HepG2 (cell line): ENCODE measurements around the gene SLC22A31. TPM values are rescaled to one million over a fixed set of nuclear protein-coding genes. Genes with fewer than 3 reads are reported as not detected.

Experiments
- ADNP ChIP-seq: sonication (generic); formaldehyde crosslinking; IDR thresholded peaks from 2 replicates; pipeline ENCODE4 v1.4.0; 2020; ENCODE audit warnings: missing genetic modification reagents
- ATRX ChIP-seq: sonication (generic); formaldehyde crosslinking; IDR thresholded peaks from 2 replicates; pipeline ENCODE4 v1.4.0; 2020; ENCODE audit warnings: missing genetic modification reagents, borderline replicate concordance
- CCAR2 ChIP-seq: fragments of 200-400 bp; formaldehyde crosslinking; optimal IDR thresholded peaks from 2 replicates; pipeline ENCODE3; 2018; ENCODE audit warnings: low read depth, mild to moderate bottlenecking, low read length, moderate library complexity
- CHD4 ChIP-seq: fragments of 200-600 bp; sonication (generic); IDR thresholded peaks from 2 replicates; pipeline ENCODE4 v1.7.0; 2017; ENCODE audit warnings: mild to moderate bottlenecking, low read length, borderline replicate concordance
- DDIT3 ChIP-seq: sonication (generic); formaldehyde crosslinking; IDR thresholded peaks from 2 replicates; pipeline ENCODE4 v1.4.0; 2020; ENCODE audit warnings: mild to moderate bottlenecking, missing genetic modification reagents
- EED ChIP-seq: sonication (generic); formaldehyde crosslinking; IDR thresholded peaks from 2 replicates; pipeline ENCODE4 v1.5.0; 2020; ENCODE audit warnings: mild to moderate bottlenecking, missing genetic modification reagents
- FOSL2 ChIP-seq: sonication (generic); formaldehyde crosslinking; IDR thresholded peaks from 2 replicates; pipeline ENCODE4 v1.4.0; 2020; ENCODE audit warnings: missing genetic modification reagents
- FOXO1 ChIP-seq: sonication (generic); formaldehyde crosslinking; IDR thresholded peaks from 2 replicates; pipeline ENCODE4 v1.4.0; 2020; ENCODE audit warnings: missing genetic modification reagents
- ONECUT2 ChIP-seq: sonication (generic); formaldehyde crosslinking; IDR thresholded peaks from 2 replicates; pipeline ENCODE4 v1.4.0; 2020; ENCODE audit warnings: missing genetic modification reagents
- PHB2 ChIP-seq: fragments of 450-650 bp; IDR thresholded peaks from 2 replicates; pipeline ENCODE4 v1.6.1; 2018; ENCODE audit not compliant: partially characterized antibody
- PRDM10 ChIP-seq: sonication (generic); formaldehyde crosslinking; IDR thresholded peaks from 2 replicates; pipeline ENCODE4 v1.4.0; 2020; ENCODE audit warnings: low read depth, missing genetic modification reagents
- SNAI1 ChIP-seq: sonication (generic); formaldehyde crosslinking; IDR thresholded peaks from 2 replicates; pipeline ENCODE4 v1.5.0; 2020; ENCODE audit warnings: mild to moderate bottlenecking, missing genetic modification reagents, borderline replicate concordance
- SRY ChIP-seq: sonication (generic); formaldehyde crosslinking; IDR thresholded peaks from 2 replicates; pipeline ENCODE4 v1.8.0; 2022; ENCODE audit warnings: mild to moderate bottlenecking, missing genetic modification reagents
- STAG1 ChIP-seq: sonication (generic); formaldehyde crosslinking; IDR thresholded peaks from 2 replicates; pipeline ENCODE4 v1.4.0; 2020; ENCODE audit warnings: missing genetic modification reagents
- TMF1 ChIP-seq: sonication (generic); formaldehyde crosslinking; IDR thresholded peaks from 2 replicates; pipeline ENCODE4 v1.8.1; 2022; ENCODE audit warnings: low read depth, missing genetic modification reagents
- ZBTB14 ChIP-seq: sonication (generic); formaldehyde crosslinking; IDR thresholded peaks from 2 replicates; pipeline ENCODE4 v1.4.0; 2020; ENCODE audit warnings: missing genetic modification reagents
- ZBTB8A ChIP-seq: sonication (generic); formaldehyde crosslinking; IDR thresholded peaks from 2 replicates; pipeline ENCODE4 v1.4.0; 2020; ENCODE audit warnings: mild to moderate bottlenecking, low read depth, missing genetic modification reagents, borderline replicate concordance
- ZC3H4 ChIP-seq: sonication (generic); formaldehyde crosslinking; IDR thresholded peaks from 2 replicates; pipeline ENCODE4 v1.4.0; 2020; ENCODE audit warnings: missing genetic modification reagents, borderline replicate concordance
- ZNF225 ChIP-seq: sonication (generic); formaldehyde crosslinking; IDR thresholded peaks from 2 replicates; pipeline ENCODE4 v1.4.0; 2020; ENCODE audit warnings: mild to moderate bottlenecking, missing genetic modification reagents
- ZNF317 ChIP-seq: sonication (generic); formaldehyde crosslinking; IDR thresholded peaks from 2 replicates; pipeline ENCODE4 v1.5.0; 2020; ENCODE audit warnings: mild to moderate bottlenecking, missing genetic modification reagents
- ZNF431 ChIP-seq: sonication (generic); formaldehyde crosslinking; IDR thresholded peaks from 2 replicates; pipeline ENCODE4 v1.9.0; 2022; ENCODE audit warnings: missing genetic modification reagents, low read depth, mild to moderate bottlenecking, borderline replicate concordance
- ZNF557 ChIP-seq: sonication (generic); formaldehyde crosslinking; IDR thresholded peaks from 2 replicates; pipeline ENCODE4 v1.4.0; 2020; ENCODE audit warnings: missing genetic modification reagents
- ZNF558 ChIP-seq: sonication (generic); formaldehyde crosslinking; IDR thresholded peaks from 2 replicates; pipeline ENCODE4 v1.9.0; 2022; ENCODE audit warnings: mild to moderate bottlenecking, missing genetic modification reagents, borderline replicate concordance
- ZNF607 ChIP-seq: sonication (generic); formaldehyde crosslinking; IDR thresholded peaks from 2 replicates; pipeline ENCODE4 v1.5.1; 2020; ENCODE audit warnings: missing genetic modification reagents, mild to moderate bottlenecking, borderline replicate concordance
- ZNF691 ChIP-seq: sonication (generic); formaldehyde crosslinking; IDR thresholded peaks from 2 replicates; pipeline ENCODE4 v1.4.0; 2020; ENCODE audit warnings: missing genetic modification reagents, low read depth, mild to moderate bottlenecking, borderline replicate concordance
- polyA plus RNA-seq, 8 experiments: library from polyadenylated mRNA; depleted of rRNA in 3 of 8; stranded (reverse) in 7 of 8; unstranded in 1 of 8; fragments of >200 nt; fragmentation: Illumina TruSeq in 4 of 8; extraction: Trizol in 4 of 8; gene quantifications; 2 replicates each; pipeline versions ENCODE4 v1.2.1 to v1.2.3, GENCODE V29; 2011 to 2016; ENCODE audit warnings: low read depth in 4 of 8, missing spikeins in 1 of 8, mixed read lengths in 1 of 8; ENCODE audit not compliant: insufficient read depth in 1 of 8
- total RNA-seq, 5 experiments: library from RNA; depleted of rRNA; stranded (reverse); fragments of >200 nt; fragmentation: Illumina TruSeq; extraction: Trizol; gene quantifications; 2 replicates each; pipeline ENCODE4 v1.2.3, GENCODE V29; 2016; ENCODE audit warnings: low read depth in 1 of 5

SLC22A31 gene
- total and polyA plus RNA-seq, 2 of the 13 experiments (the other 11 are each of a cell fraction or from before 2014, with no cell fraction given): 67.3 to 83.3 TPM

GRCh38 chr16:89241187-89242007, 41.1 kb upstream of the SLC22A31 start (continued):
- TF ChIP-seq PRDM10 (CRISPR knock-in tag) (no peak), TMF1 (CRISPR knock-in tag) (peak; percentile 80), ZBTB14 (peak; percentile 44; the same call in 1 of the 2 replicates), ONECUT2 (CRISPR knock-in tag) (peak; percentile 26; the same call in 1 of the 2 replicates), PHB2 (no peak), ZNF431 (CRISPR knock-in tag) (0 out of 2 replicates have a peak, but pooled peaks have one; percentile 52), ZNF607 (CRISPR knock-in tag) (peak; percentile 30; the same call in 1 of the 2 replicates), ZNF317 (CRISPR knock-in tag) (peak; percentile 84), ZBTB8A (CRISPR knock-in tag) (no peak), FOXO1 (CRISPR knock-in tag) (peak; percentile 59), ADNP (no peak), EED (peak; percentile 96), CCAR2 (no peak), FOSL2 (CRISPR knock-in tag) (peak; percentile 54), SNAI1 (CRISPR knock-in tag) (peak; percentile 71; the same call in 1 of the 2 replicates), ATRX (no peak), DDIT3 (CRISPR knock-in tag) (no peak), ZNF691 (CRISPR knock-in tag) (peak; percentile 93), ZC3H4 (no peak), STAG1 (peak; percentile 27; the same call in 1 of the 2 replicates), ZNF225 (no peak), ZNF558 (CRISPR knock-in tag) (peak; percentile 77; the same call in 1 of the 2 replicates), CHD4 (no peak), SRY (CRISPR knock-in tag) (peak; percentile 59; the same call in 1 of the 2 replicates), ZNF557 (CRISPR knock-in tag) (peak; percentile 95)
